Measurements from ENCODE around the gene PUM1. TPM values are rescaled to one million over a fixed set of nuclear protein-coding genes. Genes with fewer than 3 reads are reported as not detected.

Gene PUM1
- polyA plus RNA-seq, 3 donors from 2014 or later = 63.3 to 105 (median 103) TPM

DNA sequence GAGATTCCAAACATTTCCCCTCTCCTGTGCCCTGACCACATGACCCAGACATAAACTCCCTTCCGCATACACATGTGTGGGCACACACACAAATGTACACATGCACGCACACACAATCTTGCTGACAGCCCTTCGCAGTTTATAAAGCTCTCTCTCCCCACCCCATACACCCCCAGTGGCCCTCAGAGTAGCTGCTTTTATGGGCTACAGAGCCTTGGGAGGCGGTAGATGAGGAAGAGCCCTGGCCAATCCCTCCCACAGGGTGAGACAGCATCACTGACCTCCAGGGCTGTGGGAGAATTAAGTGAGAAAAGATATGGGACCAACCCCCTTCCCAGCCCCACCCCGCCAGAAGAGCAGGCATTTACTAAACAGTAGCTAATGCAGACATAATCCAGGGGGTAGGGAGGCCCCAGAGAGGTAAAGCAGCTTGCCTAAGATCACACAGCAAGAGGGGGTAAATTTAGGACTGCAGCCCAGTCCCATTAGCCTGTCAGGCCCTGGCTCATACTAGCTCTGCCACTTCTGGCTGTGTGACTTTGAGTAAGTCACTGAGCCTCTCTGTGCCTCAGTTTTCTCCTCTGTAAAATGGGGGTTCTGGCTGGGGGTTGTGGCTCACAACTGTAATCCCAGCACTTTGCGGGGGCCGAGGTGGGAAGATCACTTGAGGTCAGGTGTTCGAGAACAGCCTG is 162.0 kb downstream of the PUM1 start:
- Mint-ChIP-seq H3K4me3 (no peak overlapping the region), H3K9me3 (no peaks in the 10 kb centered on the region), H3K27me3 (ENCODE audit: low read depth in 3 of 3) (peaks cover 5 to 19% (median 11%) of the 10 kb centered on the region in 3 donors), H3K27ac (no peak overlapping the region), H3K36me3 (no peaks in the 10 kb centered on the region), H3K4me1 (peaks cover 6% of the 10 kb centered on the region in 2 donors)
- no peak for DNase-seq

DNA sequence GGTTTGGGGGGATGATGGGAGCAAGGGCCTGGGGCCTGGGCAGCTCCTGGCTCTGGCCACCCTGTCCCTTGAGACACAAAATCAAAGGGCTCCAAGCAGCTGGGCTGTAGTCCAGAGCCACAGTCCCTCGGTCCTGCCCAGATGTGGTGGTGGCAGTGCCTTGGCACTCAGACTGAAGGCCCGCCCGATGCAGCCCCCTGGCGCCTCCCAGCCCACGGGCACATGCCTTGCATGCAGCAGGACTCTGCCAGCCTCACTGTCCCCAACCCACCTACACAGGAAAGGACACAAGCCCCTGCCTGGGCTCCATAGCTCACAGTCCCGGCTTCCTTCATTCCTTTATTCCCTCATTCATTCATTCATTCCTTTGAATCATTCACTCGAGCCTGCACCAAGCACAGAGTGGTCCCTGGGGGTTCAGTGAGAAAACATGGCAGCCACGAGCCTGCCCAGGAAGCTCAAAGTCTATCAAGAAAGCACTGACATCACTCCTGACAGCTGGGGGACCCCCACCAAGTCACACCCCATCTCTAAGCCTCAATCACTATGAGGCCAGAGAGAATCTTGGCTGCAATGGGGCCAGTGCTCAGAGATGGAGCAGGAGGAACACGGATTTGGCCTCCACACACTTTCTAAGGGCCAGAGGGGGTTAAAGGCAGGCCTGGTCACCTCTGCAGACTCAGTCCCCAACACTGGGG is 162.8 kb downstream of the PUM1 start:
- no peak overlapping the region for H3K27ac Mint-ChIP-seq
- no peaks in the 10 kb centered on the region for H3K9me3 Mint-ChIP-seq
- H3K4me3 Mint-ChIP-seq = no peak overlapping the region
- peaks cover 5 to 6% of the 10 kb centered on the region in 2 donors for H3K4me1 Mint-ChIP-seq
- no peaks in the 10 kb centered on the region for H3K36me3 Mint-ChIP-seq
- DNase-seq = no peak
- peaks cover 4 to 18% (median 13%) of the 10 kb centered on the region in 3 donors for H3K27me3 Mint-ChIP-seq (ENCODE audit: low read depth in 3 of 3)

DNA sequence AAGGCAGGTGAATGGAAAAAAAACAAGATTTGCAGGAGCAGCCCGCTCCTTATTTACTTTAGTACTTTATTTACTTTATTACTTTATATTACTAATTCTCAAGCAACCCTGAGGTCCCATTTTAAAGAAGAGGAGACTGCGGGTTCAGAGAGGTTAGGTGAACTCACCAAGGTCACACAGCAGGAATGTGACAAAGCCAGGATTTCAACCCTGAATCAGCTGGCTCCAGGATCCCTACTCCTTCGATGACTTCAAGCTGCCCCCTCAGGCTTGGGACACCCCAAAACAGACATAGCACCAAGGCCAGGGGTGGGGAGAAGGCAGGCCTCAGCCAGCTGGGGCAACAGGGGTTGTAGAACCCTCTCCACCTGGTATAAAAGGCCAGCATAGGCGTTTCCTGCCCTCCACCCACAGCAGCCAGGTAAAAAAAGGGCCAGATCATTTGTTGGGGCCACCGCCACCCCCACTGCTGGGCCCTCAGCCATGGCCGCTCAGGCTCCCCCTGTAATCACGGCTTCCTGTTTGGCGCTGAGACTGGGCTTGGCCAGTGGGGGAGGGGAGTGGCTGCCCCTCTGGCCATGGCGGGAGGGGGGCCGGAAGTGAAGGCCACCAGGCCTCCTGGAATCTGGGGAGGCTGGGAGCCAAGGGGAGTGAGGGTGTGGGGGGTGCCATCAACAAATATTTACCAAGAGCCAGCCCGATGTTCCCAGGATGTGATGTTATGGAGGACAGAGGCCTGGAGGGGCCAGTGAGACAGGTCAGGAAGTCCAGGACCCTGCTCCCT is 163.5 kb downstream of the PUM1 start:
- no peak overlapping the region for H3K27ac Mint-ChIP-seq
- DNase-seq = no peak
- H3K27me3 Mint-ChIP-seq (ENCODE audit: low read depth in 3 of 3) = peaks cover 3 to 12% (median 6%) of the 10 kb centered on the region in 3 donors
- no peaks in the 10 kb centered on the region for H3K9me3 Mint-ChIP-seq
- H3K4me1 Mint-ChIP-seq = no peaks in the 10 kb centered on the region
- H3K36me3 Mint-ChIP-seq = no peaks in the 10 kb centered on the region
- H3K4me3 Mint-ChIP-seq = no peak overlapping the region

DNA sequence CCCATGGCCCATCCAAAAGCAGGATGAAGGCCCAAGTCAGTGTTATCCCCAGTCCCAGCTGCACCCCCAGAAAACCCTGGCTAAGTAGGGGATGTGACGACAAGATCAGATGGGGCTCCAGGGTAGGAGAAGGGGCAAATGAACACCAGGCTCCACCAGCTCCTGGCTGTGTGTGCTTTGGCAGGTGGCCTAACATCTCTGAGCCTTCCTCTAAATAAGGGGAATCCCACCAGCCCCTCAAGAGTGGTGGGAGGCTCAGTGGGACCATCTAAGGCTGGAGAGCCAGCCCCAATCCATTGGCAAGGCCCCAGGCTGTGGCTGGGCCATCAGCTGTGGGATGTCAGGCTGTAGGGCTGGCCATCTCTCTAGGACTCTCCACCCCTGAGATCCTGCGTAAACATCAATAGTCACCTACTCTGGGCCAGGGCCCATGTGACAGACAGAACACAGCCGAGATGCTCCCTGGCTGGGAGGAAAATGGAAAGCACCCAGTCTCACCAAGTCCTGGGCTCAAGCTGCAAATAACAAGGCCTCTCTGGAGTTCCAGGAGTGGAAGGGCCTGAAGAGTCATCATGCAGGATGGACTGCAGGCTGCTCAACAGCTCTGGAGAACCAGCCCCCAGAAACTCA is 164.5 kb downstream of the PUM1 start:
- Mint-ChIP-seq H3K36me3 (no peaks in the 10 kb centered on the region), H3K4me1 (no peaks in the 10 kb centered on the region), H3K27ac (no peak overlapping the region), H3K9me3 (no peaks in the 10 kb centered on the region), H3K27me3 (ENCODE audit: low read depth in 3 of 3) (peaks cover 3 to 9% (median 8%) of the 10 kb centered on the region in 3 donors), H3K4me3 (no peak overlapping the region)
- no peak for DNase-seq

DNA sequence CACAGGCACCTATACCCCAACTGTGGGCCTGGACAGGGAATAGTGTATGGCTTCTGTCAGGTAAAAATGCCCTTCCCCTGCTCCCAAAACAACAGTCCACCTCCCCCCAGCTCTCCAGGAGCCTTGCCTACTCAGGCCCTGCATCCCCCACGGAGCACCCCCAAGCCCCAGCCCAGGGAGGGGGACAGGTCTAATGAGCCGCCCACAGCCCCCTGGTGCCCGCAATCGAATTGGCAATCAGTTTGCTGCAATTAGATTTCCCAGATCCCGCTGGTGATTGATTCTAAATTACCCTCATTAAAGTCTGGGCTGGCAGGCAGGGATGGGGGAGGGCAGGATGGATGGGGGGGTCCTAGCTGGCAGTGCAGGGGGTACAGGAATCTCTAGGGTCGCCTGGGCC is 165.0 kb downstream of the PUM1 start:
- Mint-ChIP-seq H3K27ac (no peak overlapping the region), H3K4me1 (no peaks in the 10 kb centered on the region), H3K36me3 (no peaks in the 10 kb centered on the region), H3K4me3 (no peak overlapping the region), H3K27me3 (ENCODE audit: low read depth in 3 of 3) (peaks cover 1 to 10% (median 7%) of the 10 kb centered on the region in 3 donors), H3K9me3 (no peaks in the 10 kb centered on the region)
- no peak for DNase-seq

DNA sequence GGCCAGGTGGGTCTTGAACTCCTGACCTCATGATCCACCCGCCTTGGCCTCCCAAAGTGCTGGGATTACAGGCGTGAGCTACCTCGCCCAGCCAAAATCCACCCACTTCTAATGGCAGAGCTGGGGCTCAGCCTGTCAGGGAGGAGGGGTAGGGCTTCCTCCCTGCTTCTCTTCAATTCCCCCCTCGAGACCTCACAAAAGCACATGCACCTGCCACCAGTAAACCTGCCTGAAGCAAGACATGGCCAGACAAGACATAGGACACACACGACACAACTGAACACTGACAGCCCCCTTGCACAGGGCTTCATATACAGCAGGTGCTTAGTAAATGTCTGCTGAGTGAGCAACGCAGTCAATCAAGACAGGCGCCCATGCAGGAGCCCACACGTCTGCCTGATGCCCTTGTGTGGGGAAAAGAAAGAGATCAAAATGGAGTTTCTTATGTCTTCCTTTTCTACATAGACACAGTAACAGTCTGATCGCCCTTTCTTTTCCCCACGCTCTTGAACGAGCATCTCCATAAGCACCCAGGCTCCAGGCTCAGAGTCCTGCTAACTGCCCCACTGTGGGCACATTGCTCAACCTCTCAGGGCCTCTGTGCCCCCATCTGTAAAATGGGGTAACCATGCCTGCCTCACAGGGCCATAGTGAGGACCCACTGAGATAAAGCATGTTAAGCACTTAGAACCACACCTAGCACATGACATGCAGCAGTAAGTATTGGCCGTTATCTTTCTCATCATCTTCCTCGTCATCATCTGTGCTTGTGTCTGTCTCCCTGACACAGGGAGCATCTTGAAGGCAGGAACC is 165.7 kb downstream of the PUM1 start:
- H3K9me3 Mint-ChIP-seq = no peaks in the 10 kb centered on the region
- DNase-seq = no peak
- H3K27me3 Mint-ChIP-seq (ENCODE audit: low read depth in 3 of 3) = peaks cover 1 to 10% (median 7%) of the 10 kb centered on the region in 3 donors
- H3K27ac Mint-ChIP-seq = no peak overlapping the region
- no peaks in the 10 kb centered on the region for H3K36me3 Mint-ChIP-seq
- H3K4me3 Mint-ChIP-seq = no peak overlapping the region
- H3K4me1 Mint-ChIP-seq = no peaks in the 10 kb centered on the region

DNA sequence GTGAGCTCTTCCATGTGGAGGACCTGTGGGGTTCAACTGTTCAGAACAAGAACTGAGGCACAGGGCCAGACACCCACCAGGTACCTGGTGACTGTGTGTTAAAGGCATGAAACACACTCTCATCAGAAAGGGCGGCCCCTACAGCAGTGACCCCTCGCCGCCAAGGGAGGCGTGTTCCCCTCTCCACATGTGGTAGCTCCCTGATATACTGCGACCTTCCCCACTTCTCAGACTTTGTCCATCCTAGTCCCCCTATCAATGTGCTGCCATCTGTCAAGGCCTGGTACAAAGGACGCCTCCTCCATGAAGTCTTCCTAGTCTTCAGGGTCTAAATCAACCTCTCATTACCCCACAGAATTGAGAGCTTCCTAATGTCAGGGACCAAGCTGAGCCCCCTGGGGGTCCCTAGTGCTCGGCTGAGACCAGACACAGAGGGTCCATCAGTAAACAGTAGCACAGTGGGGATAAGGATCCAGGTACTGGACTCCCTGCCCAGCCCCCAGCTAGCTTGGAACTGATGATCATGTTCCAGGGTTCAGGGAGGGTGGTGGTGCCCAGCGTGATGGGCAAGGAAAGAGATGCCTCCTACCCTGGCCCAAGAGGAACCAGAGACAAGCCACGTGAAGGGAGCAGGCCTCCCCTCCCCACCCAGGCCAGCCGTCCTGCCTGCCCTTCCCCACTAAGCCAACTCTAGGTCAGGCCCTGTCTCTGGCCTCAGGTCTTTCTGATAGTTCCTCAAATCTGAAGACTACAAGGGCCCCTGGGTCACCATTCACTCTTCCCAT is 167.3 kb downstream of the PUM1 start:
- Mint-ChIP-seq H3K27ac (peak overlapping the region in 1 of 6 donors; percentile 17), H3K27me3 (ENCODE audit: low read depth in 3 of 3) (peaks cover 1 to 9% (median 7%) of the 10 kb centered on the region in 3 donors), H3K4me1 (peaks cover 0 to 2% of the 10 kb centered on the region in 2 donors), H3K9me3 (no peaks in the 10 kb centered on the region), H3K4me3 (no peak overlapping the region), H3K36me3 (no peaks in the 10 kb centered on the region)
- no peak for DNase-seq

DNA sequence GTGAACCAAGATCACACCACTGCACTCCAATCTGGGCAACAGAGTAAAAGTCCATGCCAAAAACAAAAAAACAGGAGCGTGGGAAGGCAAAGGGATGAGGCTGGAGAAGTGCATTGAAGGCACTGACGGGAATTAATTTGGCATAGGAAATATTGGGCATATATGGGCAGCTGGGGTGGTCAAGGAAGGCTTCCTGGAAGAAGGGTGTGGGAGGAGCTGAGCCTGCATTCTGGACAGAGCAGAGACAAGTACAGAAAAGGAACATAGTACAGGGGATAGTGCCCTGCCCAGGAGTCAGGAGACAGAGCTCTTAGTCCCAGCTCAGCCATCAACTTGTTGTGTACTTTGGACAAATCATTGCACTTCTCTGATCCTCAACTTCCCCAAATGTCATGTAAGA is 168.6 kb downstream of the PUM1 start:
- Mint-ChIP-seq H3K4me1 (peaks cover 0 to 2% of the 10 kb centered on the region in 2 donors), H3K27ac (no peak overlapping the region), H3K36me3 (no peaks in the 10 kb centered on the region), H3K4me3 (no peak overlapping the region), H3K9me3 (no peaks in the 10 kb centered on the region), H3K27me3 (ENCODE audit: low read depth in 3 of 3) (peaks cover 0 to 9% (median 8%) of the 10 kb centered on the region in 3 donors)
- DNase-seq = no peak

DNA sequence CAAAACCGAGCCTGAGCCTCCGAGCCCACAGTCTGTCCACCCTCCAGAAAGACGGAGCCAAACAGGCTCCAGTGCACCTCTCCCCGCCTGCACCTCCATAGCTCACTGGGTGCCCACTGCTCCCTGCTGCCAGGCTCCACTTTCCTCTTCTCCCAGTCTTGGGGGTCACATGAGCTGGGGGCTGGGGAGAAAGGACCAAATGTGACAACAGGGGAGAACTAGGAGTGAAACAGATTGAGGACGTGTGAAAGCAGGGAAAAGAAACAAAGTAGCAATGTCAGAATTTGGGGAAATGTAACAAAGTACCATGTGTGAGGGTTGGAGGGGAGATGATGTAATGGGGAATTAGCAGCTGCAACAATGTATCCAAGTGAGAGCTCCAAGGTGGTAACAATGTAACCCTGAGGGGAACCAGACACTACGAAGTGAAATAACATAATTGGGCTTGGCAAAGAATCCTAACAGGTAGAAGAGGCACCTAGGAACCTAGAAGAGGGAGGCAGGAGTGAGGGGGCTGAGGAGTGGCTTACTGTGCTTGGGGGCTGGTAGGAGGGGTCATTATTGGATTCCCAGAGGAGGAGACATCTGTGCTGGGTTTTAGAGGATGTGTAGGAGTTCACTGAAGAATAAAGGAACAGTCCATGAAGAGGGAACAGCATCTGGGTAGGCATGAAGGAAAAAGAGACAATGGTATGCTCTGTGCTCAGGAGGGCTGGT is 169.4 kb downstream of the PUM1 start:
- H3K4me3 Mint-ChIP-seq = no peak overlapping the region
- H3K9me3 Mint-ChIP-seq = no peaks in the 10 kb centered on the region
- no peak for DNase-seq
- H3K27me3 Mint-ChIP-seq (ENCODE audit: low read depth in 3 of 3) = peaks cover 0 to 9% (median 5%) of the 10 kb centered on the region in 3 donors
- H3K36me3 Mint-ChIP-seq = no peaks in the 10 kb centered on the region
- H3K27ac Mint-ChIP-seq = no peak overlapping the region
- H3K4me1 Mint-ChIP-seq = peaks cover 0 to 2% of the 10 kb centered on the region in 2 donors

DNA sequence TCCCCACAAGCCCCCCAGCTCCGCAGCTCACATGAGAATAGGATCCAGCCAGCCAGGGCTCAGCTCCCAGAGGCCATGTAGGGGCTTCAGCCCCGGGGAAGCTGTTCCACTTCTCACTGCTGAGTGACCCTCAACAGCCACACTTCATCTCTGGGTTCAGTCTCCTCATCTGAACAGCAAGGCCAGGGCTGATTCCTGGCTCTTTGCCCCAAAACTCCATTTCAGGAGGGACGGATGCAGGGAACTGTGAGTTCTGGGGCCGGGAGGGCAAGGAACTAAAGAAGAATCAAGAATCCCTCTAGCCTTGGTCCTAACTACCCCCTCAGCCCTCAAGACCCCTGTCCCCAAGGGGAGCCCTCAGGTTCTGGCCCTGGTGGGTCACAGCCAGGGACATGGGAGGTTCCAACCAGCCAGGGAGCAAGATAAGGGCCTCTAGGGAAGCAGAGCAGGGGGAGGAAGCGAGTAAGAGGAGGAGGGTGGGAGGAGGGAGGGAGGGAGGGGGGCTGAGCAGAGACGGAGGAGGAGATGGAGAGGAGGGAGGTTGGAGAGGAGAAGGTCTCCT is 170.1 kb downstream of the PUM1 start:
- H3K4me3 Mint-ChIP-seq = no peak overlapping the region
- peaks cover 0 to 2% of the 10 kb centered on the region in 2 donors for H3K4me1 Mint-ChIP-seq
- no peaks in the 10 kb centered on the region for H3K9me3 Mint-ChIP-seq
- no peaks in the 10 kb centered on the region for H3K36me3 Mint-ChIP-seq
- H3K27ac Mint-ChIP-seq = no peak overlapping the region
- peaks cover 0 to 8% (median 5%) of the 10 kb centered on the region in 3 donors for H3K27me3 Mint-ChIP-seq (ENCODE audit: low read depth in 3 of 3)
- no peak for DNase-seq

DNA sequence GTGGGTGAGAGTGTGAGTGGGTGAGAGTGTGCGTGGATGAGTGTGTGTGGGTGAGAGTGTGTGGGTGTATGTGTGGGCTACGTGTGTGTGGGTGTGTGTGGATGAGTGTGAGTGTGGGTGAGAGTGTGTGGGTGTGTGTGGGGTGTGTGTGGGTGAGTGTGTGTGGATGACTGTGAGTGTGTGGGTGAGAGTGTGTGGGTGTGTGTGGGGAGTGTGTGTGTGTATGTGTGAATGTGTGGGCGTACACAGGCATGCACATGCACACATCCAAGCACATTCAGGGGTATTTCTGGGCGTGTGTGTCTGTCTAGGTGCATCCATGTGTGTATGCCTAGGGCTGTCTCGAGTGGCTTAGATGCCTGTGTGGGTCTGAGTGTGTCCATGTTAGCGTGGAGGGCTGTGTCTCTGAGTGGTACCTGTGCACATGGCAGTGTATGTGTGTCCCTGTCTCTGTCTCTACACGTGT is 171.0 kb downstream of the PUM1 start:
- H3K4me3 Mint-ChIP-seq = no peak overlapping the region
- no peaks in the 10 kb centered on the region for H3K36me3 Mint-ChIP-seq
- DNase-seq = no peak
- H3K27ac Mint-ChIP-seq = peak overlapping the region in 2 of 6 donors; percentile 9 to 24
- peaks cover 0 to 8% (median 5%) of the 10 kb centered on the region in 3 donors for H3K27me3 Mint-ChIP-seq (ENCODE audit: low read depth in 3 of 3)
- no peaks in the 10 kb centered on the region for H3K9me3 Mint-ChIP-seq
- H3K4me1 Mint-ChIP-seq = peaks cover 0 to 2% of the 10 kb centered on the region in 2 donors

All from immature natural killer cell (primary cell).